Left lung (tissue), 10 donors: ENCODE results near the gene HAUS7. TPM values are rescaled to one million over a fixed set of nuclear protein-coding genes. Genes with fewer than 3 reads are reported as not detected.

Experiments
- ATAC-seq: fragments of 200-7000 bp; cut with Tn5 transposase; one replicate; pipeline ENCODE4 v1.9.1; 2020; ENCODE audit warnings: moderate library complexity
- DNase-seq, 4 donors: peaks; one replicate each; pipeline ENCODE4 v3.0.0-alpha.2; 2013 to 2020
- H3K27ac ChIP-seq, 2 donors: fragments of 200-600 bp; sonication (generic) in 1 of 2; one replicate each; pipeline versions ENCODE4 v1.5.0 to v1.8.0; 2020 to 2021
- H3K27me3 ChIP-seq, 2 donors: fragments of 200-600 bp; sonication (generic) in 1 of 2; one replicate each; pipeline versions ENCODE4 v1.5.0 to v1.8.0; 2020 to 2021
- H3K36me3 ChIP-seq, 2 donors: fragments of 200-600 bp; sonication (generic) in 1 of 2; one replicate each; pipeline versions ENCODE4 v1.5.0 to v1.8.0; 2020 to 2021
- H3K4me1 ChIP-seq, 2 donors: fragments of 200-600 bp; one replicate each; pipeline ENCODE4 v1.8.0; 2021
- H3K4me3 ChIP-seq, 2 donors: fragments of 200-600 bp; sonication (generic) in 1 of 2; one replicate each; pipeline versions ENCODE4 v1.5.0 to v1.8.0; 2020 to 2021; ENCODE audit warnings: mild to moderate bottlenecking in 1 of 2
- H3K9me3 ChIP-seq, 2 donors: fragments of 200-600 bp; sonication (generic) in 1 of 2; one replicate each; pipeline versions ENCODE4 v1.5.0 to v1.8.0; 2020 to 2021
- intact Hi-C, 2 donors: fragments of 100-400 bp; cut with DNase I; formaldehyde crosslinking; loops; one replicate each; pipeline versions ENCODE4 v1.11.2 to v1.14.2; 2022
- polyA plus RNA-seq, 6 donors: library from polyadenylated mRNA; unstranded; fragments of 120-200 nt; gene quantifications; one replicate each; pipeline ENCODE4 v1.2.1, GENCODE V29; 2013; ENCODE audit not compliant: insufficient read length in 6 of 6
- total RNA-seq, 2 donors: library from RNA; stranded (reverse); fragmentation: NEBNext Ultra II Directional; extraction: Animal tissue kit (Norgen Biotek cat#: 25700); gene quantifications; one replicate each; pipeline ENCODE4 v1.2.1, GENCODE V29; 2021
- TF ChIP-seq, protein P1 (sequence below), 2 donors: fragments of 200-600 bp; sonication (generic) in 1 of 2; IDR thresholded peaks; one replicate each; pipeline versions ENCODE4 v1.5.0 to v1.8.0; 2021; ENCODE audit warnings: antibody characterized with exemption in 2 of 2
- donor health status: DM: no; HTN: yes; CAD: no.
- donor health status: DM: no; HTN: no; CAD: no.

HAUS7 gene
- total and polyA plus RNA-seq, 8 donors = 20.1 to 42.4 (median 33.7) TPM

DNA sequence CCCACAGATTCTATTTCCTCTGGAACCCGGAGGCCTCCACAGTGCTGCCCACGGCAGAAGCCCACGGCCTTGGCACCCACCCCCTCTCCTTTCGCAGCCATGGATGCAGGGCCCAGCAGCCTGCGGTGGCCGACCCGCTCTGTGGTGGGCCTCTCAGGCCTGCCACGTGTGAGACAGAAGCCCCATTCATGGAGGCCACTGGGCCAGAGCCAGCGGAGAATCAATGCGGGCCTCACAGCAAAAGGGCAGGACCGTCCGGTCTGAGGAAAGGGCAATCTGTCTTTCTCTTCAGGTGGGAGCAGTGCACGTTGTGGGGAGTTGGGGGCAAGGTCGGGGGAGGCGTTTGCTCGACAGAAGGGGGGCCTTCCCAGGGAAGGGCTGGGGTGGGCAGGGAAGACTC lies 8.4 kb upstream of the HAUS7 start:
- DNase-seq (no peak), ATAC-seq (no peak)
- TF ChIP-seq, protein P1, sequence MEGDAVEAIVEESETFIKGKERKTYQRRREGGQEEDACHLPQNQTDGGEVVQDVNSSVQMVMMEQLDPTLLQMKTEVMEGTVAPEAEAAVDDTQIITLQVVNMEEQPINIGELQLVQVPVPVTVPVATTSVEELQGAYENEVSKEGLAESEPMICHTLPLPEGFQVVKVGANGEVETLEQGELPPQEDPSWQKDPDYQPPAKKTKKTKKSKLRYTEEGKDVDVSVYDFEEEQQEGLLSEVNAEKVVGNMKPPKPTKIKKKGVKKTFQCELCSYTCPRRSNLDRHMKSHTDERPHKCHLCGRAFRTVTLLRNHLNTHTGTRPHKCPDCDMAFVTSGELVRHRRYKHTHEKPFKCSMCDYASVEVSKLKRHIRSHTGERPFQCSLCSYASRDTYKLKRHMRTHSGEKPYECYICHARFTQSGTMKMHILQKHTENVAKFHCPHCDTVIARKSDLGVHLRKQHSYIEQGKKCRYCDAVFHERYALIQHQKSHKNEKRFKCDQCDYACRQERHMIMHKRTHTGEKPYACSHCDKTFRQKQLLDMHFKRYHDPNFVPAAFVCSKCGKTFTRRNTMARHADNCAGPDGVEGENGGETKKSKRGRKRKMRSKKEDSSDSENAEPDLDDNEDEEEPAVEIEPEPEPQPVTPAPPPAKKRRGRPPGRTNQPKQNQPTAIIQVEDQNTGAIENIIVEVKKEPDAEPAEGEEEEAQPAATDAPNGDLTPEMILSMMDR (IDR thresholded peaks at IDR 0.05) = no peak
- peaks cover 0 to 6% of the 10 kb centered on the region in 2 donors for H3K27me3 ChIP-seq
- no peaks in the 10 kb centered on the region for H3K36me3 ChIP-seq
- no peak overlapping the region for H3K27ac ChIP-seq
- no peak overlapping the region for H3K4me3 ChIP-seq
- peaks cover 3 to 8% of the 10 kb centered on the region in 2 donors for H3K4me1 ChIP-seq
- no peaks in the 10 kb centered on the region for H3K9me3 ChIP-seq
- intact Hi-C loops = no loop called here

DNA sequence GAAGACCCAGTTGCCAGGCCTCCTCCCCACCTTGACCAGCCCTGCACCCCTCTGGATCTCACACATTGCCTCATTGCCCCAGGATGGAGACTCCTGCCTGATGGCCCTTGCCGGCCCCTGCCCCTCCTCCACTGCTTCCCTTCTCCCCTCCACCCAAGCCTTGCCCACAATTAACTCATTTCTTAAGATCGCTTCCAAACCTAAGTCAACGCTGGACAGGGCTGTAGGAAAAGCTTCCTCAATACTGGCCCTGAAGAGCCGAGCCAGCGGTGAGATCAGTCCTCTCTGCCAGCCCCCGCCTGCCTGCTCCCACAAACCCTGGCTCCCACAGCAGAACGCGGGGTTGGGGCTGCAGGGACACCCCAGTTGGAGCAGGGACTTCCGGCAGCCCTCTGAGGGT lies 7.5 kb upstream of the HAUS7 start:
- ATAC-seq (peak; percentile 12), DNase-seq (no peak)
- Histone ChIP-seq H3K4me1 (peaks cover 3 to 8% of the 10 kb centered on the region in 2 donors), H3K36me3 (no peaks in the 10 kb centered on the region), H3K27me3 (peaks cover 0 to 6% of the 10 kb centered on the region in 2 donors), H3K27ac (peak overlapping the region in 1 of 2 donors; percentile 81), H3K9me3 (no peaks in the 10 kb centered on the region), H3K4me3 (no peak overlapping the region)
- intact Hi-C loops = no loop called here
- TF ChIP-seq, protein P1 (IDR thresholded peaks at IDR 0.05) = no peak

DNA sequence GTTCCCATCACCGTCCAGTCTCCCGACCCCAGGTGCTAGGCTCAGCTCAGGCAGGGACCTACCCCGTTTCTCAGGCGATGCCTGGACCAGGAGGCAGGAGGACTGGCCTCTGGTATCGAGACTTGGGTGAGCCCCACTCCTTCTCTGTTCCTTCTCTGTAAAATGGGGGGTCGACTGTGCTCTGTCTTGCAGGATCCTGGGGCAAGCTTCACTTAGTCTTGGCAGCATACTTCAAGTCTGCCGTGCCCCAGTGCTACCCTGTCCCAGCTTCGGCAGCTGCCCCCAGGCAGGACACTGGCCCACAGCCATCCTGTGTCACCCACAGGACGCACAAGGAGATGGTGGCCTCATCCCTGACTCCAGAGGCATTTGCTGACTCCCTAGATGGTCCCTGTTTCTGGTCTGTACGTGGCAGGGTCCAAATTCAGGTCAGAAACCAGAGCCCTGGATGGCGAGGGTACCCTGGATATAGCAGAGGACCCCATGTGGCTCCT lies 7.0 kb upstream of the HAUS7 start:
- H3K27ac ChIP-seq = peak overlapping the region in 1 of 2 donors; percentile 81
- TF ChIP-seq, protein P1 (IDR thresholded peaks at IDR 0.05) = no peak
- H3K36me3 ChIP-seq = no peaks in the 10 kb centered on the region
- no peak for ATAC-seq
- H3K27me3 ChIP-seq = peaks cover 0 to 6% of the 10 kb centered on the region in 2 donors
- intact Hi-C loops = no loop called here
- no peaks in the 10 kb centered on the region for H3K9me3 ChIP-seq
- H3K4me3 ChIP-seq = no peak overlapping the region
- DNase-seq = no peak
- peaks cover 3 to 8% of the 10 kb centered on the region in 2 donors for H3K4me1 ChIP-seq

DNA sequence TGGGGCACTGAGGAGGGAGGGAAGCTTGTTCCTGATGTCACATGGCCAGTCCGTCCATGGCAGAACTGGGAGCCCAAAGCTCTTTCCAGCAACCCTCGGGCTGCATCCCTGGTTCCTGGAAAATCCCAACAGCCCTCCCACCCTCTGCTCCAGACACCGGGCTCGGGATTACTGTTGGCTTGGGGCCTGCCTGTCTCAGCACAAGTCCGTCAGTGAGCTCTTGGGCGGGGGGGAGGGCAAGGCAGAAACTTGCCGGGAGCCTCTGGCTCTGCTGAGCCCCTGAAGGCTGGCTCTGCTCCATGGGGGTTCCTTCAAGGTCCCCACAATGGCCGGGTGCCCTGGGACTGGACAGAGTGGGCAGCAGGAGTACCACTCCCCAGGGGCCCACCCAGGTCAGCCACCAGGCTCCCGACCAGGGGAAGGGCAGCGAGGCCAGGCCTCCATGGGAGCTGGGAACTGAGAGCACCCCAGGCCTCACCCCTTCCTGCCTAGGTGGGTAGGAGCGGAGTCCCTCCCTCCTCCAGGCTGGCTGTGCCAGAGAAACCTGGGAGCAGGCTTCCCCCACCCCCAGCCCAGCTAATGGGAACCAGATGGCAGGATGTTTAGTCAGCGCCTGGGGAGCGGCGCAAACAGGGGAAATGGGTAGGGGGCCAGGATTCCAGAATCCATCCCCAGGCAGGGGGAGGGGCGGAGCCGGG lies 6.4 kb upstream of the HAUS7 start:
- peak; percentile 45 for ATAC-seq
- H3K36me3 ChIP-seq = no peaks in the 10 kb centered on the region
- peaks cover 3 to 8% of the 10 kb centered on the region in 2 donors for H3K4me1 ChIP-seq
- peak in 2 of 4 donors; percentile 54 to 81 for DNase-seq
- H3K4me3 ChIP-seq = no peak overlapping the region
- H3K9me3 ChIP-seq = no peaks in the 10 kb centered on the region
- H3K27ac ChIP-seq = peak overlapping the region in 1 of 2 donors; percentile 81
- intact Hi-C loops = no loop called here
- TF ChIP-seq, protein P1 (IDR thresholded peaks at IDR 0.05) = no peak
- peaks cover 0 to 6% of the 10 kb centered on the region in 2 donors for H3K27me3 ChIP-seq

DNA sequence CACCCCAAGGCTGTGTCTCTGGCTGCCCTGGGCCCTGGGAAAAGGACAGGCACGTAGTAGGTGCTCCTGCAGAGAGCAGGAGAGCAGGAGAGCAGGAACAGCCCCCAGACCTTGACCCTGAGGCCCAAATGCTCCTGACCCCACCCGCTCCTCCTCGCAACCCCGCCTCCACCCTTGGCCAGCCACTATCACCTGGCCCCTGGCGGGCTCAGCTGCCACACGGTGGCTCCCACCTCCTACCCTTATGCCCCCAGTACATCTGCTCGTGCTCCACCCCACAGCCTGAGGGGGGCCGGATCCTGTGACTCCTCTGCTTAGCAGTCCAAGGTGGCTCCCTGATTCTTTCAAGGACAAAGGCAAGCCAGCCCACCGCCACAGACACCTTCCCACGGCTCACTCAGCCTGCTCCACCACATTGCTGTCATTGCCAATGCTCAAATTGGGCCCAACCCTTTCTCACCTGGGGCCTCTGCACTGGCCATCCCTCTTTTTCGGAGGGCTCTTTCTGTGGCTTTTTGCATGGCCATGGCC lies 5.4 kb upstream of the HAUS7 start:
- ATAC-seq = no peak

More for the DNA sequence above, 5.4 kb upstream of the HAUS7 start:
- Histone ChIP-seq H3K4me3 (no peak overlapping the region), H3K4me1 (peaks cover 7 to 11% of the 10 kb centered on the region in 2 donors), H3K27me3 (peaks cover 0 to 6% of the 10 kb centered on the region in 2 donors), H3K36me3 (no peaks in the 10 kb centered on the region), H3K27ac (peak overlapping the region in 1 of 2 donors; percentile 17), H3K9me3 (no peaks in the 10 kb centered on the region)
- no peak for DNase-seq
- intact Hi-C loops = no loop called here
- TF ChIP-seq, protein P1 (IDR thresholded peaks at IDR 0.05) = no peak
